T-helper 17 cell (primary cell): ENCODE data around the gene KDM8. TPM values are rescaled to one million over a fixed set of nuclear protein-coding genes. Genes with fewer than 3 reads are reported as not detected.

ENCODE experiments used
- ATAC-seq: fragments of 150-1000 bp; cut with Tn5 transposase; 2 replicates; pipeline ENCODE4 v1.10.0; 2021; ENCODE audit warnings: mild to moderate bottlenecking, moderate library complexity
- DNase-seq, 3 donors: peaks; one replicate each; pipeline versions ENCODE4 v3.0.0 to v3.0.0-alpha.2; 2020 to 2021
- H3K9me3 ChIP-seq: one replicate; pipeline ENCODE4 v1.7.0; 2013; ENCODE audit warnings: low read length, mild to moderate bottlenecking; ENCODE audit not compliant: control insufficient read depth, poor library complexity, severe bottlenecking
- H3K27ac Mint-ChIP-seq: one replicate; pipeline ENCODE4 v1.8.0; 2022; ENCODE audit warnings: mild to moderate bottlenecking, moderate library complexity, mixed read lengths
- H3K27me3 Mint-ChIP-seq: one replicate; pipeline ENCODE4 v1.8.0; 2022; ENCODE audit warnings: mixed read lengths
- H3K36me3 Mint-ChIP-seq: one replicate; pipeline ENCODE4 v1.8.0; 2022; ENCODE audit warnings: low read depth, mixed read lengths
- H3K4me1 Mint-ChIP-seq: one replicate; pipeline ENCODE4 v1.8.0; 2022; ENCODE audit warnings: mild to moderate bottlenecking, mixed read lengths
- H3K4me3 Mint-ChIP-seq: one replicate; pipeline ENCODE4 v1.8.0; 2022; ENCODE audit warnings: mild to moderate bottlenecking, moderate library complexity, mixed read lengths
- total RNA-seq, 4 donors: library from RNA in 2 of 4; stranded (reverse) in 2 of 4; gene quantifications; one replicate each; pipeline ENCODE4 v1.2.3 and lab custom pipeline; 2022 to 2026

Gene KDM8
- total RNA-seq, 2 donors from 2014 or later, result 11.6 to 11.9 TPM

DNA sequence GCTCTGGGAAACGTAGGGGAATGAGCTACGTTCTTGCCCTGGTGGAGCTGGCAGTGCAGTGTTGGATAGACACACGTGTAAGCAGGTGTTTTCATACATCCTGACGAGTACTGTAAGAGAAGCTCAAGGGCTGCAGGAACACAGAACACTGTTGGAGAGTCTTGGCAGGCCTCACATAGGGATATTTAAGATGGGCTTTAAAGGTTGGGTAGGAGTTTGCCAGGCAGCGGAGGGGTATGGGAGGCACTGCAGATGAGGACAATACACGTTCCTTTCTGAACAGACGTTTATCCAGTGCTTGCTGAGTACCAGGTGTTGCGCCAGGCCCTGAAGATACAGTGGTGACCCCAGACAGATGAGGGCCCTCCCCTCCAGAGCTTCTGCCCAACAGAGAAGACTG lies 6.3 kb downstream of the KDM8 start:
- no peak for ATAC-seq
- no peaks in the 10 kb centered on the region for H3K9me3 ChIP-seq
- Mint-ChIP-seq H3K4me3 (no peak overlapping the region), H3K27ac (peak overlapping the region; percentile 45), H3K36me3 (no peaks in the 10 kb centered on the region), H3K4me1 (peaks cover 3% of the 10 kb centered on the region), H3K27me3 (no peaks in the 10 kb centered on the region)
- no peak for DNase-seq

DNA sequence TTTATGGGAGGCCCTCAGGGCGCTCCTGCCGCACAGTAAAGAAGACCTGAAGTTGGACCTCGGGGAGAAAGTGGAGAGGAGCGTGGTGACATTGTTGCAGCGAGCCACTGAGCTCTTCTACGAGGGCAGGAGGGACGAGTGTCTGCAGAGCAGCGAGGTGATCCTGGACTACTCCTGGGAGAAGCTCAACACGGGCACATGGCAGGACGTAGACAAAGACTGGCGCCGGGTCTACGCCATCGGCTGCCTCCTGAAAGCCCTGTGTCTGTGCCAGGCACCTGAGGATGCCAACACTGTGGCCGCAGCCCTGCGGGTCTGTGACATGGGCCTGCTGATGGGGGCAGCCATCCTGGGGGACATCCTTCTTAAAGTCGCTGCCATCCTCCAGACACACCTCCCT lies 6.8 kb downstream of the KDM8 start:
- Mint-ChIP-seq H3K27me3 (no peaks in the 10 kb centered on the region), H3K4me3 (no peak overlapping the region), H3K27ac (no peak overlapping the region), H3K36me3 (peaks cover 2% of the 10 kb centered on the region), H3K4me1 (peaks cover 6% of the 10 kb centered on the region)
- no peak for DNase-seq
- no peaks in the 10 kb centered on the region for H3K9me3 ChIP-seq
- ATAC-seq, result no peak

DNA sequence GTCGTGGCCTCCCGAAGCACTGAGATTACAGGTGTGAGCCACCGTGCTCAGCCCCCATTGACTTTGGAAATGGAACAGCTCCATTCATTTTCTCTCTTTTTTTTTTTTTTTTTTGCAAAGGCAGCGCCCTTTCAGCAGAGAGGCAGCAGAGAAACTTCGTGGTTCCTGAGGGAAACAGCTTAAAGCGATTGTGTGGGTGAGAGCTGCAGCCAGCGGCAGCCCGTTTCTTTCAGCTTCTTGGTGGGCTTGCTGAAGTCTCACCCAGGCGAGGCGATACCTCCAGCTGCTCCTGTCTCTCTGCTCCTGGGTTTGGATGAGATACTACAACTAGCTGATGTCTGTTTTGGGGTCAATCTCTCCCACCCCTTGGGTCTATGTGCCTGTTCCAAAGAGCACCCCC lies 7.7 kb downstream of the KDM8 start:
- peaks cover 2% of the 10 kb centered on the region for H3K36me3 Mint-ChIP-seq
- no peak for DNase-seq
- ATAC-seq, result no peak
- peaks cover 6% of the 10 kb centered on the region for H3K4me1 Mint-ChIP-seq
- no peak overlapping the region for H3K27ac Mint-ChIP-seq
- H3K4me3 Mint-ChIP-seq, result no peak overlapping the region
- no peaks in the 10 kb centered on the region for H3K9me3 ChIP-seq
- no peaks in the 10 kb centered on the region for H3K27me3 Mint-ChIP-seq

DNA sequence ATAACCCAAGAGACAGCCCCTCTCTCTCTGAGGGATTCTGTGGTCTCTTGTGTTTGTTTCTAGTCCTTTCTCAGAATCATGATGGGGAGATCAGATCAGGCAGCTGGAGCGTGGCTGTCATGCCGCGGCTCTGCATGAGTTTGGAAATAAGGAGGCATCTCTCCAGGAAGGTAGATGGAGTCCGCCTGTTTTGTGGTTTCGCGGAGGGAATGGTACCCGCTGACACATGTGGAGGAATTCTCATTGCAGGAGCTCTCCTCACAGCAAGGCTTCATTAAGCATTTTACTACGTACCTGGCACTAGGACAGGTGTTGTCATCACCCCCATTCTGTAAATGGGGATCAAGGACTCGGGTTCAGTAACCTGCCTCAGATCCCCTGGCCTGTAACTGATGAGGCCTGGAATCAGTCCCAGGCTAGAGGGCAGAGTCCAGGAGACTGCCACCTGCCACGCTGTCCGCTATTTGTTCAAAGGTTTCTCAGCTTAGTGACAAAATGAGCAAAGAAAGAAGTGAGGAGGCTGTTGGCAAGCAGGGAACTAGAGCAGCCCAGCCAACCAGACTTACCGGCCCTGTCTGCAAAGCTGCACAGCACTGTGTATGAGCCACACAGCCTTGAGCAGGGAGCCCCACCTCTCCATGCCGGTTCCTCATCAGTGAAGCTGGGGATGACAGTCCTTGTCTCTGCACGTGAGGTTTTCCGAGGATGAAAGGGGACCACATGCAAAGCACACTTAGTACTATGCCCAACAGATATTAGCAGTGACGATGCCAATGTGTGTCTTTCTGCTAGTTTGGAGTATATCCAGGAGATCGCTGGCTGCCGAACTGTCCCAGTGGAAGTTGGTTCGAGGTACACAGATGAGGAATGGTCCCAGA lies 11.0 kb downstream of the KDM8 start:
- peaks cover 6% of the 10 kb centered on the region for H3K4me1 Mint-ChIP-seq
- H3K27me3 Mint-ChIP-seq, result no peaks in the 10 kb centered on the region
- no peak for DNase-seq
- H3K4me3 Mint-ChIP-seq, result no peak overlapping the region
- no peaks in the 10 kb centered on the region for H3K9me3 ChIP-seq
- no peak for ATAC-seq
- H3K27ac Mint-ChIP-seq, result peak overlapping the region; percentile 41
- H3K36me3 Mint-ChIP-seq, result peaks cover 2% of the 10 kb centered on the region

DNA sequence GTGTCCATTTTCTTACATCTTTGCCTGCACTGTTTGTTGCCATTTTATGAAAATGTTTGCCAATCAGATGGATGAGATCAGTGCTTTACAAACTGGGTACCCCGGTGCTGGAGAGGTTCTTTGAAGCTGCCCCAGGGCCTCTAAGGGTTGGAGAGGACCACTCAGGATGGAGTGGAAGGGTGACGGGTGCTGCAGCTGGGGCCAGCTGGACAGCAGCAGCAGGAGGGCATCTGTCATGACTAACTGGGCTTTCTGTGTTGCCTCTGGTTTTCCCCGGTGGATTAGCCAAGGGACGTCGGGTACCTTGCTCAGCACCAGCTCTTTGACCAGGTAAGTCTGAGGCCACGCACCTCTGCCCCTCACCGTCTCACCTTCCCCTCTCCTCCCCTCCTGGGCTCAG lies 12.3 kb downstream of the KDM8 start:
- Mint-ChIP-seq H3K4me1 (peaks cover 6% of the 10 kb centered on the region), H3K27me3 (no peaks in the 10 kb centered on the region), H3K4me3 (no peak overlapping the region), H3K36me3 (peaks cover 2% of the 10 kb centered on the region), H3K27ac (no peak overlapping the region)
- DNase-seq (no peak), ATAC-seq (no peak)
- no peaks in the 10 kb centered on the region for H3K9me3 ChIP-seq

DNA sequence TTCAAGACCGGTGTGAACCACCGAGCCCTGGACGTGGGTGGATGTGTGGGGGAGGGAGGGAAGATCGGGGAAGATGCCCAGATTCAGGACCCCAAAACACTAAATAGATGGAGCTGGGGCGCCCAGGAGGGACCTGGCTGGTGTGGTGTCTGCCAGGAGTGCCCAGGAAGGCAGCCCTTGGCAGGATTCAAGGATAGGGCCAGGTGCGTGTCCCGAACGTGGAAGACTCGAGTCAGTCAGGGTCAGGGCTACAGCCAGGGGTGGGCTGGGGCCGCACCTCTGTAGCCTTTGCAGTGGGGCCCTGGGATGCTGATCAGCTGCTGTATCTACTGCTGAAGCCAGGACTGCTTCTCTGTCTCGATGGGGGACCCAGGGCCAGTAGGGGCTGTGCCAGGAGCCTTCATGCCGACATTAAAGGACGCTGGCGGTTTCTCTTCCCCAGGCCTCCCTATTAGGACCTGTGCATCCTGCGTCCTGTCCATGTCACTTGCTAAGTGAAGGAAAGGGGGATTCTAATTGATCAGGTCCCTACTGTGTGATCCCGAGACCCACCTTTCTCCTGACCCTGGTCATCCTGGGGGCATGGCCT lies 13.1 kb downstream of the KDM8 start:
- ATAC-seq (no peak), DNase-seq (no peak)
- Mint-ChIP-seq H3K36me3 (peaks cover 2% of the 10 kb centered on the region), H3K4me3 (no peak overlapping the region), H3K4me1 (peaks cover 6% of the 10 kb centered on the region), H3K27me3 (no peaks in the 10 kb centered on the region), H3K27ac (no peak overlapping the region)
- no peaks in the 10 kb centered on the region for H3K9me3 ChIP-seq

DNA sequence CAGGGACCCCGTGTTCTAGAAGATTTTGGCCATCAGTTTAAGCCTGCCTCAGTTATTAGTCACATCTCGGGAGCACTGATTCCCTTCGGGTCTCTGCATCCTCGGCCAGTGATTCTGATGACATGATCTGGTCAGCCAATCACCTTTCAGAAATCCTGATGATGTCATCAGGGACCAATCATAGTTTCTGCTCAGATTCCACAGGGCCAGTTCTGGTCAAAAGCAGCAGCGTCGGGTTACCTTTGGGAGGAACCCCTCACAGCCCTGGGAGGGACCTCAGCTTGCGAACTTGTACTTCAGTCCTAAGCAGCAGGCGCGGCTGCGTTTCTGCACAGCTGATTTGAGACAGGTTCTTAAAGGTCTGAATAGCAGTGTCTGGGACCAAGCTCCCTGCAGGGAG lies 13.9 kb downstream of the KDM8 start:
- H3K9me3 ChIP-seq, result no peaks in the 10 kb centered on the region
- no peak overlapping the region for H3K27ac Mint-ChIP-seq
- H3K4me3 Mint-ChIP-seq, result no peak overlapping the region
- H3K4me1 Mint-ChIP-seq, result peaks cover 6% of the 10 kb centered on the region
- no peaks in the 10 kb centered on the region for H3K27me3 Mint-ChIP-seq
- DNase-seq, result no peak
- H3K36me3 Mint-ChIP-seq, result peaks cover 2% of the 10 kb centered on the region
- ATAC-seq, result no peak

DNA sequence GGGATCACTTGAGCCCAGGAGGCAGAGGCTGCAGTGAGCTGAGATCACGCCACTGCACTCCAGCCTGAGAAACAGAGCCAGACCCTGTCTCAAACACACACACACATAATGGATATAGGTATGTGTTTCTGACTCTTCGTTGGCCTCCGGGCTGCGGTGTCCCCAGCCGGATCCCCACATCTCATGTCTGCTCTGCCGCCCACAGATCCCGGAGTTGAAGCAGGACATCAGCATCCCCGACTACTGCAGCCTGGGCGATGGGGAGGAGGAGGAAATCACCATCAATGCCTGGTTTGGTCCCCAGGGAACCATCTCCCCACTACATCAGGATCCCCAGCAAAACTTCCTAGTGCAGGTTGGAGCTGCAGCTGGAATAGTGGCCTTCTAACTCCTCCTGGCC lies 15.4 kb downstream of the KDM8 start:
- no peak overlapping the region for H3K4me3 Mint-ChIP-seq
- peak overlapping the region; percentile 29 for H3K27ac Mint-ChIP-seq
- H3K36me3 Mint-ChIP-seq, result peaks cover 2% of the 10 kb centered on the region
- no peaks in the 10 kb centered on the region for H3K27me3 Mint-ChIP-seq
- ATAC-seq, result no peak
- H3K4me1 Mint-ChIP-seq, result peaks cover 2% of the 10 kb centered on the region
- no peaks in the 10 kb centered on the region for H3K9me3 ChIP-seq
- no peak for DNase-seq

DNA sequence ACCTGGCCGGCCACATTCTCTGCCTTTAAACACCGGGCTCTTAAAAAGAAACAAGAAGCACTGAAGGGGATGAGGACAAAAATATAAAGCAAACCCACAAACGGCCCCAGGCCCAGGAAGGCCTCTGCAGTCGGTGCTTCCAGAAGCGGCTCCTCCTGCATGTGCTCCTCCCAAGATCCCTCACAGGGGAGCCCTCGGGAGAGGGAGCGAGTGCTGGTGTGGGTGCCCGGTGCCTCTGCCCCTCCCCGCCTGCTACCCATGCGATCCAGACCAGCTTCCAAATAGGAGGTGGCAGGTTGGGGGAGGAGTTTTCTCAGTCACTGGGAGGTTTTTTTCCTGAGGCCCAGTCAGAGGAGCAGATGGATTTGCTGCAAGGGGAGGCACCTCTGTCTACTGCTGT lies 15.8 kb downstream of the KDM8 start:
- H3K4me3 Mint-ChIP-seq, result no peak overlapping the region
- peaks cover 3% of the 10 kb centered on the region for H3K36me3 Mint-ChIP-seq
- peak overlapping the region; percentile 29 for H3K27ac Mint-ChIP-seq
- ATAC-seq (no peak), DNase-seq (no peak)
- no peaks in the 10 kb centered on the region for H3K27me3 Mint-ChIP-seq
- no peaks in the 10 kb centered on the region for H3K9me3 ChIP-seq
- peaks cover 4% of the 10 kb centered on the region for H3K4me1 Mint-ChIP-seq

DNA sequence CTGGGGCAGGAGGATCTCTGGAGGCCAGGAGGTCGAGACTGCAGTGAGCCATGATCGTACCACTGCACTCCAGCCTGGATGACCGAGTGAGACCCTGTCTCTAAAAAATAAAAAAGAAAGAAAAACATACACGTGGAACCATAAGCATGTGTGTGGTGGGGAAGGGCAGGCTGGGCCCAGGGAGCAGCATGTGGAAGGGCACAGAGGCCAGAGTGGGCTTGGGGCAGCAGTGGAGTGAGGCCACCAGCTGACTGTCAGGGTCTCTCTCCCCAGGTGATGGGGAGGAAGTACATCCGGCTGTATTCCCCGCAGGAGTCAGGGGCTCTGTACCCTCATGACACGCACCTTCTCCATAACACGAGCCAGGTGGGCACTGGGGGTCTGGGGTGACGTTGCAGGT lies 16.8 kb downstream of the KDM8 start:
- H3K27me3 Mint-ChIP-seq, result no peaks in the 10 kb centered on the region
- ATAC-seq, result no peak
- no peak overlapping the region for H3K4me3 Mint-ChIP-seq
- no peaks in the 10 kb centered on the region for H3K9me3 ChIP-seq
- DNase-seq, result no peak
- peaks cover 2% of the 10 kb centered on the region for H3K4me1 Mint-ChIP-seq
- peaks cover 2% of the 10 kb centered on the region for H3K36me3 Mint-ChIP-seq
- H3K27ac Mint-ChIP-seq, result no peak overlapping the region

DNA sequence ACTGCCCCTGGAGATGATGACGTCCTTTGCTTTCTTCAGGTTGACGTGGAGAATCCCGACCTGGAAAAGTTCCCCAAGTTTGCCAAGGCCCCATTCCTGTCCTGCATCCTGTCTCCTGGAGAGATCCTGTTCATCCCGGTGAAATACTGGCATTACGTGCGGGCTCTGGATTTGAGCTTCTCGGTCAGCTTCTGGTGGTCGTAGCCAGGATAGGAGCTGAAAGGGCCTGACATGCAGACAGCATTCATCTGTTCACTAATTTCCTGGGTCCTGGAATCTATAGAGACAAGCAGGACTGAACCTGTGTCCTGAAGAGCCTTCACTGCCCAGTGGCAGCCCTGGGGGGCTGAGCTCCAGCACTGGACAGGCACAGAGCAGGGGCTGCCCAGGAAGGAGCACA lies 17.2 kb downstream of the KDM8 start:
- no peak for DNase-seq
- H3K4me1 Mint-ChIP-seq, result peaks cover 2% of the 10 kb centered on the region
- H3K4me3 Mint-ChIP-seq, result no peak overlapping the region
- no peaks in the 10 kb centered on the region for H3K9me3 ChIP-seq
- peaks cover 2% of the 10 kb centered on the region for H3K36me3 Mint-ChIP-seq
- H3K27ac Mint-ChIP-seq, result no peak overlapping the region
- no peak for ATAC-seq
- no peaks in the 10 kb centered on the region for H3K27me3 Mint-ChIP-seq

DNA sequence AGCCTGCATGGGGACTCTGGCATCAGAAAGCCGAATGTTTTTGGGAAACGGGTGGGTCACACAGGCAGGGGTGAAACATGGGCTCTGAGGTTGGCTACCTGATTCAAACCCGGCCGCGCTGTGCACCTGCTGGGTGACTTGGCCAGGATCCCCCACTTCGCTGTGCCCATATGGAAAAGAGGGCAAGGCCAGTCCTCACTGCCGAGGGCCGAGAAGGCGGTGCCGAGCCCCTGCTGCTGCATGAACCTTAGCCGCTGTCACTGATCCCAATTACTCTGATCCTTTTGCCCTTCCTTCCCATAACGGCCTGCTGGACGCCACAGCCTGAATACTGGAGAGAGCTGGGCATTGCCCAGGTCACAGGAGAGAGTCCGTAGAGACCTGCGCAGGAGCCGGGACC lies 17.7 kb downstream of the KDM8 start:
- H3K36me3 Mint-ChIP-seq, result peaks cover 2% of the 10 kb centered on the region
- no peaks in the 10 kb centered on the region for H3K9me3 ChIP-seq
- no peaks in the 10 kb centered on the region for H3K27me3 Mint-ChIP-seq
- ATAC-seq (no peak), DNase-seq (no peak)
- peaks cover 2% of the 10 kb centered on the region for H3K4me1 Mint-ChIP-seq
- H3K4me3 Mint-ChIP-seq, result no peak overlapping the region
- no peak overlapping the region for H3K27ac Mint-ChIP-seq

DNA sequence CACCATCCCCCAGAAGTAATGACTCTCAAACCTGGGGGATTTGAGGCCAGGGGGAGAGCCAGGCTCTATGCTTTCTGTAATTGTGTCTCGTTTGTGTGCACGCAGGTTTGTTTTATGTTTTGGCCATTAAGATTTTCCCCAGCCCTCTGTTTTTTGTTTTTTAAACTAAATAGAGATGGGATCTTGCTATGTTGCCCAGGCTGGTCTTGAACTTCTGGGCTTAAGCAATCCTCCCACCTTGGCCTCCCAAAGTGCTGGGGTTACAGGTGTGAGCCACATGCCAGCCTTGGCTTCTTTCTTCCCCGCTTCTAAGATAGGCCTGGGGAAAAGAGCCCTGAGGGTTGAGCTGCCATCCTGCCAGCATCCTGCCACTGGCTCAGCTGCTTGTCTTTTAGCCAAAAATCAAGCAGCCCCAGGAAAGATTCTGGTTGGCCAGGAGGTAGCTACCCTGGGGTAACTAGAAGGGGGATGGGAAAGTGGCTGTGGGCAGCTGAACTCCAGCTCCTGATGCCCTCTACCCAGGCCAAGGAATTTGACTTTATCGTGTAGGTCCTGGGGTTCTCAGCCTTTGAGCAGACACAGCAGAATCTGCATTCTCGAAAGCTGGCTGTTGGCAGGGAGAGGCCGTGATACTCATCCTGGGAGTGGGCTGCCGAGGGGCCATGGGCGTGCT lies 18.4 kb downstream of the KDM8 start:
- H3K27me3 Mint-ChIP-seq, result no peaks in the 10 kb centered on the region
- peaks cover 2% of the 10 kb centered on the region for H3K36me3 Mint-ChIP-seq
- peak overlapping the region; percentile 41 for H3K27ac Mint-ChIP-seq
- no peaks in the 10 kb centered on the region for H3K9me3 ChIP-seq
- no peak overlapping the region for H3K4me3 Mint-ChIP-seq
- H3K4me1 Mint-ChIP-seq, result peaks cover 6% of the 10 kb centered on the region
- DNase-seq (no peak), ATAC-seq (no peak)
